Amygdala (tissue), 56 donors: ENCODE results near the gene NAT14.

Source experiments
- DNase-seq, 56 donors: peaks; one replicate each; lab custom pipeline; 2025; lab: John Stamatoyannopoulos, UW

The NAT14 gene

GRCh38 chr19:55452749-55453346 lies 32.1 kb upstream of the NAT14 start:
- DNase-seq = peak; percentile 32 to 98 (median 91)

- no peak for DNase-seq
These were observed 31.3 kb upstream of the NAT14 start for GRCh38 chr19:55453511-55454260.

GRCh38 chr19:55454787-55455243 lies 30.2 kb upstream of the NAT14 start:
- peak in 36 of 56 donors; percentile 11 to 75 (median 39) for DNase-seq

- no peak for DNase-seq
These were observed 29.3 kb upstream of the NAT14 start for GRCh38 chr19:55455576-55456235.

- DNase-seq = no peak
These were observed 28.6 kb upstream of the NAT14 start for GRCh38 chr19:55456347-55456746.

- DNase-seq = no peak
These were observed 27.1 kb upstream of the NAT14 start for GRCh38 chr19:55457683-55458457.

GRCh38 chr19:55459551-55459949 lies 25.4 kb upstream of the NAT14 start:
- DNase-seq = no peak

- DNase-seq = peak in 2 of 56 donors; percentile 17 to 38
These were observed 24.9 kb upstream of the NAT14 start for GRCh38 chr19:55459950-55460657.

- peak in 34 of 56 donors; percentile 12 to 66 (median 41) for DNase-seq
These were observed 24.2 kb upstream of the NAT14 start for GRCh38 chr19:55460670-55461258.

- peak; percentile 75 to 100 (median 99) for DNase-seq
These were observed 23.6 kb upstream of the NAT14 start, which contains the start of gene ISOC2 for GRCh38 chr19:55461259-55461973. TSS of gene ISOC2 (minus strand) at chr19:55461642. CDS start at chr19:55456486, 5,156 bp downstream.

GRCh38 chr19:55461974-55462626 lies 22.9 kb upstream of the NAT14 start:
- no peak for DNase-seq

GRCh38 chr19:55462722-55463121 lies 22.3 kb upstream of the NAT14 start:
- no peak for DNase-seq

GRCh38 chr19:55463583-55464031 lies 21.4 kb upstream of the NAT14 start:
- no peak for DNase-seq

GRCh38 chr19:55464039-55464661 lies 20.8 kb upstream of the NAT14 start:
- DNase-seq = no peak

GRCh38 chr19:55464662-55465054 lies 20.3 kb upstream of the NAT14 start, which contains the start of gene C19orf85:
TSS of gene C19orf85 (minus strand) at chr19:55464751. CDS start at chr19:55464554, 197 bp downstream.
- no peak for DNase-seq

- no peak for DNase-seq
These were observed 19.3 kb upstream of the NAT14 start for GRCh38 chr19:55465460-55466240.

GRCh38 chr19:55466241-55466614 lies 18.8 kb upstream of the NAT14 start:
- no peak for DNase-seq
